GM10847 (cell line): ENCODE results near the gene SSPN.

Experiments
- POLR2A ChIP-seq: IDR thresholded peaks from 2 replicates; pipeline ENCODE4 v1.6.1; 2011; ENCODE audit not compliant: insufficient read length; ENCODE audit errors: extremely low read depth

SSPN gene, protein sequence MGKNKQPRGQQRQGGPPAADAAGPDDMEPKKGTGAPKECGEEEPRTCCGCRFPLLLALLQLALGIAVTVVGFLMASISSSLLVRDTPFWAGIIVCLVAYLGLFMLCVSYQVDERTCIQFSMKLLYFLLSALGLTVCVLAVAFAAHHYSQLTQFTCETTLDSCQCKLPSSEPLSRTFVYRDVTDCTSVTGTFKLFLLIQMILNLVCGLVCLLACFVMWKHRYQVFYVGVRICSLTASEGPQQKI

DNA sequence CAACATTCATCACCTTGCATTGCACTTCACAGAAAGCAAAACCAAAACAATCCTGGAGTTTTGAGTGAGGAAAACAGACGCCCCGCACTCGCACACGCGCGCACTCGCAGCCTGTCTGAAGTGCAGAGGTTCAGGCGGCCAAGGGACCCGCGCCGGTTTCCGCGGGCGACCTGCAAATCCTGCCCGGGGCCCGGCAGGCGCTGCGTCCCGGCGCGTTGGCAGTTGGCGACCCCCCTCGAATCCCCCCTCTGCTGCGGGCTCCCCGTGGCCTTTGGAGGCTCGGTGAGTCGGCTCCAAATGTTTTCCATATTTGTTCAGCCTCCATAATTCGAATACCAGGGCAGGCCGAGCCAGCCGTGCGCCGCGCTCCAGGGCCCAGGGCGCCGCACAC, at the start of gene SSPN:
SSPN (plus strand) TSS at position 324 of the 391 bp plus-strand sequence. CDS start 100 bp downstream, outside the sequence.
- no peak for TF ChIP-seq POLR2A

DNA sequence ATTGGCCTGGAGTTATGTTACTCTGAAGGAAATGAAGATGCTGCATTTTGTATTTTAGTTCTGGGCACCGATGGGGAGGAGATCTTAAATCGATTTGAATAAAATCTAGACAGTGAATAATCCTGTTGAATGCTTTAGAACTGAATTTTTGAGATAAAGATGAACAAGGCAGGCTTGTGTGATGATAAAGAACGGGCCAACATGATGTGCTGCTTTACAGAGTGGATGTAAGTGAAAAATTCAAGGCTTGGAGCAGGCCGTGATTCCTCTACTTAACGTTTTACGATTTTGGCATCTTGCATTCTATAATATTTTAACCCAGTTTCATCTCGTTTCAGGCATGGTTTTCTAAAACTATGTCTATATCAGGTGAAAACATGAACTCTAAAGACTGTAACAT, 47.1 kb upstream of the SSPN start:
- no peak for TF ChIP-seq POLR2A

DNA sequence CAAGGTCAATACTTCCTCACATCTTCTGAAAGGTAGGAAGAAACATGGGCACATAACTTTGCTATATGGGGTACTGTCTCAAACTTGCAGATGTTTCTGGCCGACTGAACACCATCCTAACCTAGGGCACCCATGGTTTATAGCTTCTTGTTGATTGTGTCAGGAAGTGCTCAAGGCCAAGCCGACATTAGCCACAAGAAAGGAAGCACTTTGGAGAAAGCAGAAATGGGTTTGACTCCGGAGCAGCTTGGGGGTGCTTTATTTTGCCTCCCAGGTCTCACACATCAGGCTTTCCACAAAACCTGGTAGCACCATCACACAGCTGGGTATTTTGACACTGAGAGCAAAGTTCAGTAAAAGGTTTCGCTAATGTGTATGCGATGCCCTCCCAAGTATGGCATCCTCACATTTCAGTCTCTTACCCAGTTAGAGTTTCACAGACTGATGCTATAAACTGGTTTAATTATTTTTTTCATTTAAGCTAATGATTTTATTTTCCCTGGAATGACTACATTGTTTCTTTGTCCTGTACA, 45.3 kb upstream of the SSPN start:
- no peak for TF ChIP-seq POLR2A

DNA sequence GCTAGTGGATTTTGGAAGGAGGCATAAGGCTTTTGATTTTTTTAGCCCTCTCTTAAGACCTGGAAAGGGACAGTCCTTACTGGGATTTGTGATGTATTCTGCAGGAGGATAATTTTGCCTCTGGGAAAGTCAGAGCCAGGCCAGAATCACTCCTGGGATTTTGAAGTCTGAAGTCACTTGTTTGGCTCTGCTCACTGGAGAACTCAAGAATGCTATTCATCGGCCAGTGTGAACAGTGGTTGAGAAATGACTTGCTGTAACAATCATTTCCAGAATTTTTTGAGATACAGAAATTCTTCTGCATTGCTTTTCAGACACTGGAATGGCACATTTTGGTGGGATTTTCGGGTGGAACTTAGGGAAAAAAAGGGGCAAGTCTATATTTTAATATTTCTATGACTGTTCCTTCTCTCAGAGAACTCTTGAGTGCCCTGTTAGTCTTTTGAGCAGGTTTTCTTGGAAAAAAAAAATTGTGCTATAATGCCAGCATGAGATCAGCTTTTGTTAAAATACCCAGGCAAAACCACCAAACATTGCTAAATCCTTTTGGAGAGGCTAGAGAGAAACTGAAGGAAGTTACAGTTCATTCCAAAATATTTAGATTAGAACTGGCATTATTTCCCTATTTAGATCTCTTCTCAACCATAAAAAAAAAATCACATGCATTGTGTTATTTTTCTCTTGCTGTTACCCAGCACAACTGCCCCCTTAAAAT, 44.5 kb upstream of the SSPN start:
- no peak for TF ChIP-seq POLR2A

DNA sequence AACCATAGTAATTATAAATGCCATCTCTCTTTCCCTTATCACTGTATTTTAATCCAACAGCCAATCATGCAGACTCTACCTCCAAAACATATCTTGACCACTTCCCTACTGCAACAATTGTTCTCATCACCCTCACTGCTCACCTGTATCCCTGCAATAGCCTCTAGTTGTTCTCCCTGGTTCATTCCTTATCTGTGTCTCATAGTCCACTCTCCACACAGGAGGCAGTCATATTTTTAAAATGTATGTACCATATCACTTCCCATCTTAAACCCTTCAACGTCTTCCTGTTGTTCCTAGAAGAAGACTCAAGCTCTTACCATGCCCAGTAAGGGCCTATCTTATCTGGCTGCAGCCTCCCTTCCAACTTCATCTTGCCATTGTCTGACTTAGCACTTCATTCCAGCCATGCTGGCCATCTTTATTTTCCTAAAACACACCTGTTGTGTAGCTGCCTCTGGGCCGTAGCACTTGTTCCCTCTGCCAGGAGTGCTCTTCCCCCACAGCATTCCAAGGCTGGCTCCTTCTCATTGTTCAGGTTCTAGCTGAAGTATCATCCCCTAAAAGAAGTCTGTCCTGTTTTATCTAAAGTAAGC, 42.8 kb upstream of the SSPN start:
- TF ChIP-seq POLR2A, result no peak

DNA sequence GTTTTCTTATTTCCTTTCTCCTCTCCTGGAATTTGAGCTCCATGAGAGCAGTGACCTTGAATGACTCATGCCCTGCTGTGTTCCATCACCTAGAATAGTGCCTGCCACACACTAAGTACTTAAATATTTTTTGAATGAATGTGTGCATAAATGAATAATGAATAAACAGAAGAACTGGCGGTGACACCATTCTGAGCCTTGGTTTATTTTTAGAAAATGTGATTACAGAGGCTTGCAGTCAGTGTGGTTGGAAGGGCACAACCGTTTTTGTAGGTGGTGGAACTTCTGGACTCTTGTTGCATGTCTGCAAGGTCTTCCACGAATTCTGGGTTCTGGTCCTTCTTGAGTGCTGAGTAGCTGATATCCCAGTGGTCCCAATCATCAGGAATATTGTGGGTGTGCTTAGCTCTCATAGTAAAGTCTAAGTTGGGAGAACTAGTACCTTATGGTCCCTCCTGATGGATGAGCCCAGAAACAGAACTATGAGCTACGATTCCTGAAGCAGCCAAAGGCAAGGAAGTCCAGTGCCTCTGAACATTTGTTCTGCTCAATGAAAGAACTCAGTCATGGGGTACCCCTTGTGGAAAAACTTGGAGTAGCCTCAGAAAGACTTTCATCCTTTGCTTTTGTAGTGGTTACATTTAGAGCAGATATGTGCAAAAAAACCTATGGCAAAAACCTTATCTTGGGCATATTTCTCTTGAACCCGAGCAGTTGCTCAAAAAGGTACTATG, 41.8 kb upstream of the SSPN start:
- no peak for TF ChIP-seq POLR2A

DNA sequence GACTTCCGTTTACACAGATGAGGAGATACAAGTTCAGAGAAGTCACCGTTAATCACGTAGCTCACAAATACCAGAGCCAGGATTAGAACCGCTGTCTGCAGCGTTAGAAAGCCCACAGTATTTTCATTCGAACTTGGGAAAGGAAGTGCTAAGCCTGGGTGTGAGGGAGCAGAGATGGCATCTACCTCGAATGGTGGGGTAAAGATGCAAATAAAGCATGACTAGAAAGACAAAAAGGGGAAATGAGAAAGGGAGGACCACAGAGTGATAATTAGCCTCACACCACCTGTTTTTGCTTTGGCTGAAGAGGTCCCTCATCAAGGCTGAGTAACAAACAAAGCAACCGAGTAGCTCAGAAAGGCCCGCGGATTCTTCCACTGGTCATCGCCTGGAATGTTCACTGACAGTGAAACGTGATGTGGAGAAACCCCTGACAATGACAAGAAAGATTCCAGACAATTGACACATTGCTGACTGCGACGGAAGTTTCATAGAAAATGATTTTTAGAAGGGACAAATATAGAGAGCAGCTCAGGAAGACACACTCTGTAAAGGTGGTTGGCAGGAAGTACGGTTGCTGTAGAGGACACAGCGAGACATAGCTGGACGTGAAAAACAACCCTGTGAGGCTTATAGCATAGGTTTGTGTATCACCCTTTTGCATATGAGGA, 39.0 kb upstream of the SSPN start:
- TF ChIP-seq POLR2A, result no peak

DNA sequence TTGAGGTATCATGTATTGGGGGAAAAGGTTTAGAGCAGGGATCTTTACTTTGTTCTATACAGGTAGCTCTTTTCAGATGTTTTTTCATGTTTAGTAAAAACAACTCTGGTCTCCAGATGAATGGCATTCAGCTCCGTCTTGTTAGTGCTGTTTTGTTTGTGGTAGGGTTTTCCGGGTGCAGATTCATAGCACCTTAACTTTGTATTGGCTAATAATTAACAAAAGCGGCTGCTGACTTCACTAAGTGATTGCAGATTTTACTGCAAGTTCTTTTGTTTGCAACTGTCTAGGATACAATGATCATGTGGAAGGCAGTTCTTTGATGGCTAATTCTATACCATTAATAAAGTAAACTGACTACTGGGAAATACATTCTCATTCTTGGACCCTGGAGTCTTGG, 38.4 kb upstream of the SSPN start:
- no peak for TF ChIP-seq POLR2A

DNA sequence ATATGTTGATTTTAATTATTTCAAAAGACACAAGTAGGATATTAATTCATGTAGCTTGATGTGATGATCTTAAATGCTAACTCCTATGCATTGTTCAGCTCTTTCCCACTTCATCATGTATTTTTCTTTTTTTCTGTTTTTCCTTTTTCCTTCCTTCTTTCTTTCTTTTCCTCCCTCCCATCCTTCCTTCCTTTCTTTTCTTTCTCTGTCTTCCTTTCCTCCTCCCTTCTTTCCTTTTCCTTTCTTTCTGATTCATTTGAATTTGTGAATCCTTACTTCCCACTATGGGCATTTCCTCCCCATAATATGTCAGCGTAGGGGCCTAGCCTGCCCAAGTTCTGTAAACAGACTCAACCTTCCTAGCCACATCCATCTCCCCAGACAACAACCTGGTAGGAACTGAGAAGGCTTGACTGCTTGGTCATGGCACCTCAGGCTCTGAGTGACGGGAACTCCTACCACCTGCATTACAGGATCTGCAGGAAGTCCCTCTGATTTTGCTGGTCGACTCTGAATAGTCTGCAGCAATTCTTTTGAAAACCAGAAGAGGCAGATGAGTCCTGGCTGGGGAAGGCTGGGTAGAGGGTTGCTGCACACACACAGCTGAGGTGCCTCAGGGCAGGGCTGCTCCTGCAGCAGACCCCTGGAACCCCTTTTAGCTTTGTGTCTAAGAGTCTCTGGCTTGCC, 37.2 kb upstream of the SSPN start:
- no peak for TF ChIP-seq POLR2A

DNA sequence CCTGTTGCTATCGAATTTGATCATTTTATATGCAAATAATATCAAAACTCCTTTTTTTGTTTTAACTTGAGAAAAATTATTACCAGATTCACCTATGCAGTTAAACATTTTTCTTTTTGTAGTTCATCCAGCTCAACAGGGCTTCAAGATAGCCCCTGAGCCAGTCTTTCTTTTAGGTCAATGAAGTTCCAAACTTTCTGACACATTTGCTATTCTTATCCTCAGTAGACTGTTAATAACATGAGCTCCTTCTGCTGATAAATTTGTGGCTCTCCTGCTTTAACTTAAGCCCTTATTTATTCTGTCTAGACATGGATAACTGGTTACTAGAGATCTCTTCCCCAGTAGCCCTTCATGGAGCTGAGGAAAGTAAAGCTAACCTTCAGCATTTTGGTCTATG, 33.2 kb upstream of the SSPN start:
- TF ChIP-seq POLR2A, result no peak

DNA sequence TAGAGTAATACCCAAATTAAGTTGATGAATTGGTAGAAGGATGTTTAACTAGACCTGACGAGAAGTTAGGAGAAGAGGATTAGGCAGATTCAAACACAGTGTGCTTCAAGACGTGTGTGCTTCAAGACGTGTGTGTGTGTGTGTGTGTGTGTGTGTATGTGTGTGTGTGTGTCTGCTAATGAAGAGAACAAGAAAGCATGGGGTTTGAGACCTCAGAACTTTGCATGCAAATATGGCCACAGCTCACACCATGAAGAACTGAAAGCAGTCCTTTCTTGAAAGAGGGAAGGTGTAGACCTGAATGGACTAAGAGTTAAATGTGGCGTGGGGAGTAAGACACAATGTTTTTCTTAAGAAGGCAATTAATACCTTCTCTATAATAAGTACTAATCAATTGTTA, 32.5 kb upstream of the SSPN start:
- TF ChIP-seq POLR2A, result no peak

DNA sequence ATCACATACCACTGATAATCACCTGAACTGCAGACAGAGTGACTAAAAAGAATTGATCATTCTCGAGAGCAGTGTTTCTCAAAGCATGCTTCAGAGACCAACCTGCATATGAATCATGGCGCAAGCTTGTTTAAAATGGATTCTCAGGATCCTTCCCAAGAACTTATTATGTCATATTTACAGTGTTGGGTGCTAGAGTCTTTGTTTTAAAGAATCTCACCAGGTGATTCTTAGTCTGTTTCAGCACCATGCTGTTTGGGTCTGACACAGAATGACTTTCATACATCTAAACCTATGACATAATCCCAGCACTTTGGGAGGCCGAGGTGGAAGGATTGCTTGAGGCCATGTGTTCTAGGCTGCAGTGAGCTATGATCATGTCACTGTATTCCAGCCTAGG, 31.3 kb upstream of the SSPN start:
- no peak for TF ChIP-seq POLR2A

DNA sequence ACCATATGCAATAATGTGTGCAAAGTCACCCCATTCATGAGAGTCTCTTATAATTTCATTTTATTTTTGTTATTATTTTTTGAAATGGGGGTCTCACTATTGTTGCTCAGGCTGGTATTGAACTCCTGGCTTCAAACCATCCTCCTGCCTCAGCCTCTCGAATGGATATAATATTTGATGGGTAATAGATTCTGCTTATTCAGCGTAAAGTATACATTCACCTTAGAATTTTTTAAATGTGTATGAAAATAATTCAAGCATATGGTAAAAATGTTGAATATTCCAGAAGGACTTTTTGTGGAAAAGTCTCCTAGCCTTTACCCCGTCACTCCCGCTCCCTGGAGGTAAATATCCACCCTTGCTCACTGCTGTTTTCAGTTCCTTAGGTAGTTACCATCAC, 23.4 kb upstream of the SSPN start:
- TF ChIP-seq POLR2A, result no peak

DNA sequence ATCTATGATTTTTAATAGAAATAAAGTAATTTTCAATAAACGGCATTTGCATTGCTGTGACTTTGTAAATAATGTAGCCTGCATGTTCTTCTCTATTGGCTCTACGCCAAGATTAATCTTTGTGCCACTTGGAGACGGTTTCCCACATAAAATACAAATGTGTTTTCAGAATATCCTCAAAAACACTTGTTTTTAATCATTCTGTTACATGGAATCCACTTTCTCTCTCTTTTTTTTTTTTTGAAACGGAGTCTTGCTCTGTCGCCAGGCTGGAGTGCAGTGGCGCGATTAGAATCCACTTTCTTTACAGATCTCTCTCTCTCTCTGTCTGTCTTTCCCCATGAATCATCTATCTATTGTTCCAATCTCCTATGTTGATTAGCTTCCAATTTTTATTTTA, 22.8 kb upstream of the SSPN start:
- no peak for TF ChIP-seq POLR2A
